Activated T-cell treated with anti-CD3 and anti-CD28 coated beads, Interleukin-2, amount 50 U/mL, for 72 hours (primary cell): ENCODE measurements around the gene HCK. TPM values are rescaled to one million over a fixed set of nuclear protein-coding genes. Genes with fewer than 3 reads are reported as not detected.
"Not testable (repeated sequence)": the region's sequence is repeated elsewhere in the genome, so short reads cannot be mapped to it uniquely, and the experiment has no call there.

Experiments
- ATAC-seq, 2 donors: fragments of 150-1000 bp; cut with Tn5 transposase; replicated peaks in 1 of 2; 2 replicates each; pipeline ENCODE4 v1.10.0; 2021; ENCODE audit warnings: moderate library complexity in 2 of 2, mild to moderate bottlenecking in 1 of 2
- DNase-seq, 2 donors: peaks; one replicate each; pipeline ENCODE4 v3.0.0; 2021 to 2022; ENCODE audit warnings: mixed read lengths in 1 of 2
- H3K27ac Mint-ChIP-seq: one replicate; pipeline ENCODE4 v1.8.0; 2022; ENCODE audit warnings: mild to moderate bottlenecking, moderate library complexity, mixed read lengths
- H3K27me3 Mint-ChIP-seq: one replicate; pipeline ENCODE4 v1.8.0; 2022; ENCODE audit warnings: low read depth, mixed read lengths
- H3K36me3 Mint-ChIP-seq, 2 donors: one replicate each; pipeline ENCODE4 v1.8.0; 2022; ENCODE audit warnings: mixed read lengths in 2 of 2, mild to moderate bottlenecking in 1 of 2; ENCODE audit not compliant: insufficient read depth in 2 of 2
- H3K4me1 Mint-ChIP-seq: one replicate; pipeline ENCODE4 v1.8.0; 2022; ENCODE audit warnings: low read depth, mixed read lengths
- H3K4me3 Mint-ChIP-seq, 2 donors: one replicate each; pipeline ENCODE4 v1.8.0; 2022; ENCODE audit warnings: mild to moderate bottlenecking in 2 of 2, mixed read lengths in 2 of 2, moderate library complexity in 2 of 2
- H3K9me3 Mint-ChIP-seq, 2 donors: one replicate each; pipeline ENCODE4 v1.8.0; 2022; ENCODE audit warnings: mixed read lengths in 2 of 2
- total RNA-seq, 2 donors: library from RNA; stranded (reverse); gene quantifications; one replicate each; pipeline ENCODE4 v1.2.3, GENCODE V29; 2022

HCK gene
- total RNA-seq, 2 donors from 2014 or later, result 0.50 to 1.1 TPM

DNA sequence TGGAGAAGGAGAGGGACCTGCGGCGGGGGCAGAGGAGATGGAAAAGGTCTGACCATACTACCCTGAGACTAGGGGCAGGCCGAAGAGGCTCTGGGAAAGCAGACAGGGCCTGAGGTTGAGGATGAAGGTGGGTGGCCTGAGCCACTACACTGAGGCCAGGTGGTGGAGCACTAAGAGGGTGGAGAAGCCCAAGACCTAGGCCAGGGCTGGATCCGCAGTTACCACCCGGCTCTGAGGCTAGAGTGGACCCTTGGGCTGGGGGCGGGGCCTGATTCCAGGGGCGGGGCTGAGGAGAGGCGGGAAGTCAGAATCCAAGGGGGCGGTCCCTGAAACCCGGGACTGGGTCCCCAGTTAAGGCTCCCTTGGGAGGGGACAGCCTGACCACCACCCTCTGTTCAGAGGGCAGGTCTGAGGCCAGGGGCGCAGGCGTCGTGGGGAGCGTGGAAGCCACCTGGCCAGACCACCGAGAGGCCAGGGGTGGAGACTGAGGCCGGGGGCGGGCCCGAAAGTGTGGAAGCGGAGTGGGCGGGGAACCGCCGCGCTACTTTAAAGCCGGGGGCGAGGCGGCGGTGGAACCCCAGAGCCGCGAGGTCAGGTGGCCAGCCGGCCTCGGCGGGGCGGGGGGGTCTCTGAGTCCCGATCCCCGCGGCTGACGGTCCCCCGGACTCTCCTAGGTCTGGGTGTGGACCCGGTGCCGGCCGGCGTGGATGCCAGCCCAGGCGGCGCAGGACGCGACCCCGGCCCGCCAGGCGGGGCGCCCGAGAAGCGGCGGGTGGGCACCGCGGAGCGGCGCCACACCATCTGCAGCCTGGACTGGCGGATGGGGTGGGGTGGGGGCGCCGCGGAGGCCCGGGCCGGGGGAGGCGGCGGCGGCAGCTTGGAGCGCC, 33.5 kb upstream of the HCK start:
- peaks cover 59% of the 10 kb centered on the region for H3K27me3 Mint-ChIP-seq
- ATAC-seq (peak; percentile 67 to 69), DNase-seq (peak; percentile 44 to 57)
- H3K4me3 Mint-ChIP-seq, result peak overlapping the region; percentile 86
- H3K36me3 Mint-ChIP-seq, result peaks cover 2 to 3% of the 10 kb centered on the region in 2 donors
- no peak overlapping the region for H3K27ac Mint-ChIP-seq
- H3K4me1 Mint-ChIP-seq, result peaks cover 26% of the 10 kb centered on the region
- no peaks in the 10 kb centered on the region for H3K9me3 Mint-ChIP-seq

DNA sequence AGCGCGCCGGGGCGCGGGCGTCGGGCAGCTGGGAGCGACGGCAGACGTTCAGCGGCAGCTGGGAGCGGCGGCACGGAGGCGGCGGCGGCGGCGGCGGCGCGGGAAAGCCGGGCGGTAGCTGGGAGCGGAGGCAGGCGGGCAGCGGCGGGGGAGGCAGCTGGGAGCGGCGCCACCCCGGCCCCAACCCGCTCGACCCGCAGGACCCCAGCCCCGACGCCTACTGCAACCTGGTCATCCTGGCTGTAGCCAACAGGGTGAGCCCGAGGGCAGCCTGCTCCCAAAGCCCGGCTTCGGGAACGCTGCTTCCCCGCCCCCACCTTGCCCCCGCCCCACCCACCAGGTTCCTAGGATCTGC, 32.9 kb upstream of the HCK start:
- peak overlapping the region; percentile 87 to 94 for H3K4me3 Mint-ChIP-seq
- no peak overlapping the region for H3K27ac Mint-ChIP-seq
- H3K9me3 Mint-ChIP-seq, result no peaks in the 10 kb centered on the region
- peaks cover 65% of the 10 kb centered on the region for H3K27me3 Mint-ChIP-seq
- H3K4me1 Mint-ChIP-seq, result peaks cover 26% of the 10 kb centered on the region
- DNase-seq (peak in 1 of 2 donors; percentile 7), ATAC-seq (no peak)
- H3K36me3 Mint-ChIP-seq, result peaks cover 2 to 3% of the 10 kb centered on the region in 2 donors

DNA sequence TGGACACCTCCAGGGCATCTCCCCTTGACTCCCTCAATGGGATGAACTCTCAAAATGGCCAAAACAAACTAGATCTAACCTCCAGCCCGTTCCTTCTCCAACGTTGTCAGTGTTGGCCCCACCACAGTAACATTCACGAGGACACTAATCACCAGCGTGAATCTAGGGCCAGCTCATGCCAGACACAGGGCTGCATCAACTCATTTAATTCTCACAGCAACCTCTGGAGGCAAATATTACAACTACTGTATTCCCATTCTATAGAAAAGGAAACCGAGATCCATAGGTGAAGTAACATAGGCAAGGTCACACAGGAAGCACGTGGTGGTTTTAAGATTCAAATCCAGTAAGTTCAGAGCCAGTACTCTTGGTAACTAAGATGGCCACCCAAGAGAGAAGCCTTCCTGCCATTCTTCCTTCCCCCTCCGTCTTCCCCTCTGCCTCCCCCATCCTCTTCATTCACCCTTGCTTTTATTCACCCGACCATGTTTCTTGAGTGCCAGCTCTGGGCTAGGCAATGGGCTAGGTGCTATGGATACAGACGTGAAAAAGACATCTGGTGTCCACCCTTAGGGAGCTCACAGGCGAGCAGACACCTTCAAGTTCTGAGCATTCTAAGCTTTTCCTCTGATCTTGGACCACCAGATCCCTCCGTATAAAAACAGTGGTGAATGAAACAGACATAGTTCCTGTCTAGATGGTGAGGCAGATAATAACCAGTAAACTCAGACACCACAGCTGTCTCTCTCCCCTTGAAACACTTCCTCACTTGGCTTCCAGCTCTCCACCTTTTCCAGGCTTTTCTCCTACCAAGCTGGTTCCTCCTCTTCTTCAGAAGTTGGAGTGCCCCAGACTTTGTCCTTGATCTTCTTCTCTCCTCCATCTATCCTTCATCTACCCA, 32.2 kb upstream of the HCK start:
- peaks cover 68% of the 10 kb centered on the region for H3K27me3 Mint-ChIP-seq
- no peak overlapping the region for H3K27ac Mint-ChIP-seq
- no peak for DNase-seq
- no peaks in the 10 kb centered on the region for H3K9me3 Mint-ChIP-seq
- ATAC-seq, result no peak
- peaks cover 2 to 3% of the 10 kb centered on the region in 2 donors for H3K36me3 Mint-ChIP-seq
- H3K4me1 Mint-ChIP-seq, result peaks cover 26% of the 10 kb centered on the region
- peak overlapping the region; percentile 87 to 94 for H3K4me3 Mint-ChIP-seq

GRCh38 chr20:32021091-32021490, 31.0 kb upstream of the HCK start:
- peaks cover 26% of the 10 kb centered on the region for H3K4me1 Mint-ChIP-seq
- DNase-seq, result no peak
- peaks cover 2 to 3% of the 10 kb centered on the region in 2 donors for H3K36me3 Mint-ChIP-seq
- no peak overlapping the region for H3K27ac Mint-ChIP-seq
- H3K9me3 Mint-ChIP-seq, result no peaks in the 10 kb centered on the region
- no peak overlapping the region for H3K4me3 Mint-ChIP-seq
- ATAC-seq, result no peak
- peaks cover 68% of the 10 kb centered on the region for H3K27me3 Mint-ChIP-seq

DNA sequence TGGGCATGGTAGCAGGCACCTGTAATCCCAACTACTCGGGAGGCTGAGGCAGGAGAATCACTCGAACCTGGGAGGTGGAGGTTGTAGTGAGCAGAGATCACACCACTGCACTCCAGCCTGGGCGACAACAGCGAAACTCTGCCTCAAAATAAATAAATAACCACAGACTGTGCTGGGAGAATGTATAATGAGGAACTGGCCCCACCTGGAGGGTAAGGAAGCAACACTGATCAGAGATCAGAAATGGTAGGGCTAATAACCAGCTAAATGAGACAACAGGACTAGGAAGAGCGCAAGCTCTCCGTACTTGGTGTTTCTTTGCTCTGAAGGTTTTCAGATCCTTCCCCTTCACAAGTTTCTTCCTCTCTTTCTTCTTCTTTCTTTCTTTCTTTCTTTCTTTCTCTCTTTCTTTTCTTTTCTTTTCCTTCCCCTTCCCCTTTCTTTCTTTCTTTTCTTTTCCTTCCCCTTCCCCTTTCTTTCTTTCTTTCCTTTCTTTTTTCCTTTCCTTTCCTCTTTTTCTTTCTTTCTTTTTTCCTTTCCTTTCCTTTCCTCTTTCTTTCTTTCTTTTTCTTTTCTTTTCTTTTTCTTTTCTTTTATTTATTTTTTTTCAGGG, 27.3 kb upstream of the HCK start:
- peaks cover 51% of the 10 kb centered on the region for H3K27me3 Mint-ChIP-seq
- ATAC-seq (no peak), DNase-seq (no peak)
- no peaks in the 10 kb centered on the region for H3K9me3 Mint-ChIP-seq
- H3K4me3 Mint-ChIP-seq, result no peak overlapping the region
- H3K27ac Mint-ChIP-seq, result no peak overlapping the region
- no peaks in the 10 kb centered on the region for H3K36me3 Mint-ChIP-seq
- peaks cover 8% of the 10 kb centered on the region for H3K4me1 Mint-ChIP-seq

GRCh38 chr20:32027643-32028042, 24.4 kb upstream of the HCK start:
- Mint-ChIP-seq H3K9me3 (no peaks in the 10 kb centered on the region), H3K4me1 (no peaks in the 10 kb centered on the region), H3K36me3 (no peaks in the 10 kb centered on the region), H3K27me3 (peaks cover 31% of the 10 kb centered on the region), H3K4me3 (no peak overlapping the region), H3K27ac (no peak overlapping the region)
- ATAC-seq (no peak), DNase-seq (no peak)

DNA sequence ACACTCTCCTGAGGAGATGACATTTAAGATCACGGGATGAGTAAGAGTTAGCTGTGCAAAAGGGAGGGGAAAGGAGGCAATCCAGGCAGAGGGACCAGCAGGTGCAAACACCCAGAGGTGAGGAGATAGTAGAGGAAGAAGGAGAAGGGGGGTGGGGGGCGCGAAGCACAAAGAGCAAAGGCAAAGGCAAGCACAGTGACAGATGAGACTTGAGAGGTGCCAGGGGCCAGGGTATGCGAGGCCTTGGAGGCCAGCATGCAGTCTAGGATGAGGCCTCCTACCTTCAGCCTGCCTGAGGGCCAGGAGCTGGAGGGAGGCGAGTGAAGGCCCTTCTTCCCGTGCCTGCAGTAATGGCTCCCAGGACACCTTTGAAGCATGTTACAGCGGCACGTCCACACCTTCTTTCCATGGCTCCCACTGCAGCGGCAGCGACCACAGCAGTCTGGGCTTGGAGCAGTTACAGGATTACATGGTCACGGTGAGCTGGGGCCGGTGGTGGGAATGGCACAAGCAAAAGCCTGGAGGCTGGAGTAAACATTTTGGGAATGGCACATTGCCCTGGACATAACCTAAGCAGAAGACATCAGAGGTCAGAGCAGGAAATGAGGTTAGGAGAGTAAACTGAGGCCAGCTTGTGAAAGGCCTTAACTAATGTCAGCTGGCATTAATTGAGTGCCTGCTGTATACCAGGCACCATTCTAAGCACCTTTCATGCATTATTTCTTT, 23.2 kb upstream of the HCK start:
- no peak for ATAC-seq
- H3K27me3 Mint-ChIP-seq, result peaks cover 31% of the 10 kb centered on the region
- no peaks in the 10 kb centered on the region for H3K36me3 Mint-ChIP-seq

GRCh38 chr20:32029561-32029960, 22.5 kb upstream of the HCK start:
- H3K36me3 Mint-ChIP-seq, result no peaks in the 10 kb centered on the region
- H3K4me1 Mint-ChIP-seq, result no peaks in the 10 kb centered on the region
- peaks cover 26% of the 10 kb centered on the region for H3K27me3 Mint-ChIP-seq
- ATAC-seq (no peak), DNase-seq (no peak)
- no peaks in the 10 kb centered on the region for H3K9me3 Mint-ChIP-seq
- H3K4me3 Mint-ChIP-seq, result no peak overlapping the region
- no peak overlapping the region for H3K27ac Mint-ChIP-seq

More for the DNA sequence above, 23.2 kb upstream of the HCK start:
- Mint-ChIP-seq H3K4me3 (no peak overlapping the region), H3K9me3 (no peaks in the 10 kb centered on the region), H3K27ac (no peak overlapping the region), H3K4me1 (no peaks in the 10 kb centered on the region)
- no peak for DNase-seq

GRCh38 chr20:32031007-32031958, 20.8 kb upstream of the HCK start:
- H3K4me3 Mint-ChIP-seq, result peak overlapping the region; percentile 64 to 70
- H3K27me3 Mint-ChIP-seq, result peaks cover 40% of the 10 kb centered on the region
- DNase-seq, result peak; percentile 61 to 64
- ATAC-seq, result peak; percentile 75 to 77
- H3K36me3 Mint-ChIP-seq, result no peaks in the 10 kb centered on the region
- H3K4me1 Mint-ChIP-seq, result peaks cover 7% of the 10 kb centered on the region
- no peak overlapping the region for H3K27ac Mint-ChIP-seq
- no peaks in the 10 kb centered on the region for H3K9me3 Mint-ChIP-seq

- ATAC-seq (no peak), DNase-seq (no peak)
- Mint-ChIP-seq H3K27me3 (peaks cover 55% of the 10 kb centered on the region), H3K4me3 (no peak overlapping the region), H3K27ac (no peak overlapping the region), H3K4me1 (peaks cover 7% of the 10 kb centered on the region), H3K36me3 (no peaks in the 10 kb centered on the region), H3K9me3 (no peaks in the 10 kb centered on the region)
These were observed 18.7 kb upstream of the HCK start for GRCh38 chr20:32033316-32033715.

DNA sequence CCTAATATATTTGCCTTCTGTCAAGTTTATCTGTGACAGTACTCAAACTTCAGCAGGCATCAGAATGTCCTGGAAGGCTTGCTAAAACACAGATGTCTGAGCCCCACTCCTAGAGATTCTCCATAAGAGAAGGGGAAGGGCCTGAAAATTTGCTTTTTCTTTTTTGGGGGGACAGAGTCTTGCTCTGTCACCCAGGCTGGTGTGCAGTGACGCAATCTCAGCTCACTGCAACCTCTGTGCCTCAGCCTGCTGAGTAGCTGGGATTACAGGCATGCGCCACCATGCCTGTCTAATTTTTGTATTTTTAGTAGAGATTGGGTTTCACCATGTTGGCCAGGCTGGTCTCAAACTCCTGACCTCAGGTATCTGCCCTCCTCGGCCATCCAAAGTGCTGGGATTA, 18.3 kb upstream of the HCK start:
- not testable (repeated sequence) for H3K9me3 Mint-ChIP-seq, ATAC-seq, H3K4me3 Mint-ChIP-seq, H3K36me3 Mint-ChIP-seq, H3K27ac Mint-ChIP-seq, H3K4me1 Mint-ChIP-seq, DNase-seq
- H3K27me3 Mint-ChIP-seq, result peaks cover 53% of the 10 kb centered on the region
